Fibroblast of lung (primary cell): Measurements from ENCODE around the gene MYO18B.

Experiments
- EZH2 ChIP-seq: IDR thresholded peaks from 2 replicates; pipeline ENCODE4 v1.5.1; 2012; ENCODE audit warnings: low read length, control low read depth, mild to moderate bottlenecking; ENCODE audit errors: missing control alignments
- TF ChIP-seq, protein P1 (sequence below), 2 donors: IDR thresholded peaks in 1 of 2; conservative IDR thresholded peaks in 1 of 2; 1 replicate in 1 of 2; 2 replicates in 1 of 2; pipeline ENCODE4 v1.5.1; 2011 to 2012; ENCODE audit warnings: low read length in 2 of 2, control low read depth in 1 of 2, inconsistent platforms in 1 of 2, low read depth in 1 of 2, mild to moderate bottlenecking in 1 of 2

- TF ChIP-seq, protein P1, sequence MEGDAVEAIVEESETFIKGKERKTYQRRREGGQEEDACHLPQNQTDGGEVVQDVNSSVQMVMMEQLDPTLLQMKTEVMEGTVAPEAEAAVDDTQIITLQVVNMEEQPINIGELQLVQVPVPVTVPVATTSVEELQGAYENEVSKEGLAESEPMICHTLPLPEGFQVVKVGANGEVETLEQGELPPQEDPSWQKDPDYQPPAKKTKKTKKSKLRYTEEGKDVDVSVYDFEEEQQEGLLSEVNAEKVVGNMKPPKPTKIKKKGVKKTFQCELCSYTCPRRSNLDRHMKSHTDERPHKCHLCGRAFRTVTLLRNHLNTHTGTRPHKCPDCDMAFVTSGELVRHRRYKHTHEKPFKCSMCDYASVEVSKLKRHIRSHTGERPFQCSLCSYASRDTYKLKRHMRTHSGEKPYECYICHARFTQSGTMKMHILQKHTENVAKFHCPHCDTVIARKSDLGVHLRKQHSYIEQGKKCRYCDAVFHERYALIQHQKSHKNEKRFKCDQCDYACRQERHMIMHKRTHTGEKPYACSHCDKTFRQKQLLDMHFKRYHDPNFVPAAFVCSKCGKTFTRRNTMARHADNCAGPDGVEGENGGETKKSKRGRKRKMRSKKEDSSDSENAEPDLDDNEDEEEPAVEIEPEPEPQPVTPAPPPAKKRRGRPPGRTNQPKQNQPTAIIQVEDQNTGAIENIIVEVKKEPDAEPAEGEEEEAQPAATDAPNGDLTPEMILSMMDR (conservative IDR thresholded peaks at IDR 0.05 in 1 of 2, IDR thresholded peaks at IDR 0.05 in 1 of 2; ENCODE audit: low read depth in 1 of 2, low read length in 2 of 2) = no peak
- TF ChIP-seq EZH2 = no peak
Measured at GRCh38 chr22:26055693-26056092, 313.7 kb downstream of the MYO18B start.
